K562 (cell line): ENCODE results near the gene ACKR1. TPM values are rescaled to one million over a fixed set of nuclear protein-coding genes. Genes with fewer than 3 reads are reported as not detected.
A peak's percentile ranks its signal among the peaks of the same experiment; 100 is the strongest.

Experiments
- CBFA2T2 ChIP-seq: fragments of 450-650 bp; conservative IDR thresholded peaks from 2 replicates; pipeline ENCODE4 v1.6.1; 2017; ENCODE audit warnings: mild to moderate bottlenecking
- PBX2 ChIP-seq, 2 experiments: IDR thresholded peaks in 1 of 2; conservative IDR thresholded peaks in 1 of 2; 2 replicates each; pipeline ENCODE4 v1.6.1; 2016; ENCODE audit warnings: low read depth in 2 of 2, mild to moderate bottlenecking in 1 of 2, missing compliant biosample characterization in 1 of 2, missing genetic modification characterization in 1 of 2, moderate library complexity in 1 of 2
- polyA plus RNA-seq, 8 experiments: library from polyadenylated mRNA; depleted of rRNA in 4 of 8; stranded (reverse) in 5 of 8; unstranded in 3 of 8; fragments of >200 nt; fragmentation: Nextera tagmentation in 2 of 8; fragmentation: Illumina TruSeq in 1 of 8; extraction: Ambion mirVana in 2 of 8; extraction: Trizol in 1 of 8; gene quantifications; 2 replicates each; pipeline versions ENCODE4 v1.2.1 to v1.2.3, GENCODE V29; 2011 to 2014; ENCODE audit warnings: inconsistent platforms in 1 of 8, missing spikeins in 1 of 8
- total RNA-seq, 7 experiments: library from RNA; depleted of rRNA in 6 of 7; stranded (reverse); fragments of >200 nt in 6 of 7; fragmentation: Illumina TruSeq in 2 of 7; extraction: Trizol in 2 of 7; gene quantifications; 2 replicates each; pipeline versions ENCODE4 v1.2.1 to v1.2.3, GENCODE V29; 2011 to 2021; ENCODE audit warnings: low replicate concordance in 1 of 7
- TF ChIP-seq, protein P1 (sequence below): fragments of 450-650 bp; IDR thresholded peaks from 2 replicates; pipeline ENCODE4 v1.6.1; 2018; ENCODE audit not compliant: partially characterized antibody
- TF ChIP-seq, protein P2 (sequence below), 2 experiments: fragments of 450-650 bp; formaldehyde crosslinking in 1 of 2; IDR thresholded peaks; 2 replicates each; pipeline versions ENCODE4 v1.4.0 to v1.6.1; 2014 to 2020; ENCODE audit warnings: mild to moderate bottlenecking in 2 of 2, borderline replicate concordance in 1 of 2, low read depth in 1 of 2
- TF ChIP-seq, protein P3 (sequence below): fragments of 250-450 bp; sonication (Bioruptor Pico); IDR thresholded peaks from 2 replicates; pipeline ENCODE4 v1.9.0; 2021; ENCODE audit warnings: mild to moderate bottlenecking
- TF ChIP-seq, protein P4 (sequence below): sonication (generic); formaldehyde crosslinking; IDR thresholded peaks from 2 replicates; pipeline ENCODE4 v1.8.0; 2022; ENCODE audit warnings: mild to moderate bottlenecking, missing genetic modification reagents

ACKR1 gene
- total and polyA plus RNA-seq, 9 of the 15 experiments (the other 6 are each of a cell fraction or from before 2014, with no cell fraction given) = 0.07 to 0.64 (median 0.18) TPM

- TF ChIP-seq, protein P1, sequence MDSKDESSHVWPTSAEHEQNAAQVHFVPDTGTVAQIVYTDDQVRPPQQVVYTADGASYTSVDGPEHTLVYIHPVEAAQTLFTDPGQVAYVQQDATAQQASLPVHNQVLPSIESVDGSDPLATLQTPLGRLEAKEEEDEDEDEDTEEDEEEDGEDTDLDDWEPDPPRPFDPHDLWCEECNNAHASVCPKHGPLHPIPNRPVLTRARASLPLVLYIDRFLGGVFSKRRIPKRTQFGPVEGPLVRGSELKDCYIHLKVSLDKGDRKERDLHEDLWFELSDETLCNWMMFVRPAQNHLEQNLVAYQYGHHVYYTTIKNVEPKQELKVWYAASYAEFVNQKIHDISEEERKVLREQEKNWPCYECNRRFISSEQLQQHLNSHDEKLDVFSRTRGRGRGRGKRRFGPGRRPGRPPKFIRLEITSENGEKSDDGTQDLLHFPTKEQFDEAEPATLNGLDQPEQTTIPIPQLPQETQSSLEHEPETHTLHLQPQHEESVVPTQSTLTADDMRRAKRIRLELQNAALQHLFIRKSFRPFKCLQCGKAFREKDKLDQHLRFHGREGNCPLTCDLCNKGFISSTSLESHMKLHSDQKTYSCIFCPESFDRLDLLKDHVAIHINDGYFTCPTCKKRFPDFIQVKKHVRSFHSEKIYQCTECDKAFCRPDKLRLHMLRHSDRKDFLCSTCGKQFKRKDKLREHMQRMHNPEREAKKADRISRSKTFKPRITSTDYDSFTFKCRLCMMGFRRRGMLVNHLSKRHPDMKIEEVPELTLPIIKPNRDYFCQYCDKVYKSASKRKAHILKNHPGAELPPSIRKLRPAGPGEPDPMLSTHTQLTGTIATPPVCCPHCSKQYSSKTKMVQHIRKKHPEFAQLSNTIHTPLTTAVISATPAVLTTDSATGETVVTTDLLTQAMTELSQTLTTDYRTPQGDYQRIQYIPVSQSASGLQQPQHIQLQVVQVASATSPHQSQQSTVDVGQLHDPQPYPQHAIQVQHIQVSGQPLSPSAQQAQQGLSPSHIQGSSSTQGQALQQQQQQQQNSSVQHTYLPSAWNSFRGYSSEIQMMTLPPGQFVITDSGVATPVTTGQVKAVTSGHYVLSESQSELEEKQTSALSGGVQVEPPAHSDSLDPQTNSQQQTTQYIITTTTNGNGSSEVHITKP = peak; percentile 95
- peak; percentile 48; the same call in 1 of the 2 replicates for TF ChIP-seq CBFA2T2
- TF ChIP-seq, protein P2, sequence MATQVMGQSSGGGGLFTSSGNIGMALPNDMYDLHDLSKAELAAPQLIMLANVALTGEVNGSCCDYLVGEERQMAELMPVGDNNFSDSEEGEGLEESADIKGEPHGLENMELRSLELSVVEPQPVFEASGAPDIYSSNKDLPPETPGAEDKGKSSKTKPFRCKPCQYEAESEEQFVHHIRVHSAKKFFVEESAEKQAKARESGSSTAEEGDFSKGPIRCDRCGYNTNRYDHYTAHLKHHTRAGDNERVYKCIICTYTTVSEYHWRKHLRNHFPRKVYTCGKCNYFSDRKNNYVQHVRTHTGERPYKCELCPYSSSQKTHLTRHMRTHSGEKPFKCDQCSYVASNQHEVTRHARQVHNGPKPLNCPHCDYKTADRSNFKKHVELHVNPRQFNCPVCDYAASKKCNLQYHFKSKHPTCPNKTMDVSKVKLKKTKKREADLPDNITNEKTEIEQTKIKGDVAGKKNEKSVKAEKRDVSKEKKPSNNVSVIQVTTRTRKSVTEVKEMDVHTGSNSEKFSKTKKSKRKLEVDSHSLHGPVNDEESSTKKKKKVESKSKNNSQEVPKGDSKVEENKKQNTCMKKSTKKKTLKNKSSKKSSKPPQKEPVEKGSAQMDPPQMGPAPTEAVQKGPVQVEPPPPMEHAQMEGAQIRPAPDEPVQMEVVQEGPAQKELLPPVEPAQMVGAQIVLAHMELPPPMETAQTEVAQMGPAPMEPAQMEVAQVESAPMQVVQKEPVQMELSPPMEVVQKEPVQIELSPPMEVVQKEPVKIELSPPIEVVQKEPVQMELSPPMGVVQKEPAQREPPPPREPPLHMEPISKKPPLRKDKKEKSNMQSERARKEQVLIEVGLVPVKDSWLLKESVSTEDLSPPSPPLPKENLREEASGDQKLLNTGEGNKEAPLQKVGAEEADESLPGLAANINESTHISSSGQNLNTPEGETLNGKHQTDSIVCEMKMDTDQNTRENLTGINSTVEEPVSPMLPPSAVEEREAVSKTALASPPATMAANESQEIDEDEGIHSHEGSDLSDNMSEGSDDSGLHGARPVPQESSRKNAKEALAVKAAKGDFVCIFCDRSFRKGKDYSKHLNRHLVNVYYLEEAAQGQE (IDR thresholded peaks at IDR 0.05; ENCODE audit: borderline replicate concordance) = no peak
- TF ChIP-seq, protein P2 (CRISPR knock-in tag; IDR thresholded peaks at IDR 0.05; ENCODE audit: low read depth) = no peak
- TF ChIP-seq PBX2 (CRISPR knock-in tag; IDR thresholded peaks at IDR 0.05; ENCODE audit: low read depth) = no peak
- TF ChIP-seq PBX2 (tag; conservative IDR thresholded peaks at IDR 0.05; ENCODE audit: low read depth) = peak; percentile 64
- TF ChIP-seq, protein P3, sequence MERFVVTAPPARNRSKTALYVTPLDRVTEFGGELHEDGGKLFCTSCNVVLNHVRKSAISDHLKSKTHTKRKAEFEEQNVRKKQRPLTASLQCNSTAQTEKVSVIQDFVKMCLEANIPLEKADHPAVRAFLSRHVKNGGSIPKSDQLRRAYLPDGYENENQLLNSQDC (CRISPR knock-in tag) = no peak
- TF ChIP-seq, protein P4, sequence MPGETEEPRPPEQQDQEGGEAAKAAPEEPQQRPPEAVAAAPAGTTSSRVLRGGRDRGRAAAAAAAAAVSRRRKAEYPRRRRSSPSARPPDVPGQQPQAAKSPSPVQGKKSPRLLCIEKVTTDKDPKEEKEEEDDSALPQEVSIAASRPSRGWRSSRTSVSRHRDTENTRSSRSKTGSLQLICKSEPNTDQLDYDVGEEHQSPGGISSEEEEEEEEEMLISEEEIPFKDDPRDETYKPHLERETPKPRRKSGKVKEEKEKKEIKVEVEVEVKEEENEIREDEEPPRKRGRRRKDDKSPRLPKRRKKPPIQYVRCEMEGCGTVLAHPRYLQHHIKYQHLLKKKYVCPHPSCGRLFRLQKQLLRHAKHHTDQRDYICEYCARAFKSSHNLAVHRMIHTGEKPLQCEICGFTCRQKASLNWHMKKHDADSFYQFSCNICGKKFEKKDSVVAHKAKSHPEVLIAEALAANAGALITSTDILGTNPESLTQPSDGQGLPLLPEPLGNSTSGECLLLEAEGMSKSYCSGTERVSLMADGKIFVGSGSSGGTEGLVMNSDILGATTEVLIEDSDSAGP (CRISPR knock-in tag) = no peak
These were observed at the start of gene ACKR1 (continued) for GRCh38 chr1:159204161-159205141.
